HFFc6 (cell line): ENCODE measurements around the gene PHACTR1. TPM values are rescaled to one million over a fixed set of nuclear protein-coding genes. Genes with fewer than 3 reads are reported as not detected.

Experiments
- DNase-seq: peaks from one replicate; pipeline ENCODE4 v3.0.0-alpha.2; 2018
- H3K27ac Mint-ChIP-seq: 2 replicates; pipeline ENCODE4 v1.8.0; 2020; ENCODE audit warnings: mild to moderate bottlenecking, mixed read lengths
- H3K27me3 Mint-ChIP-seq: 2 replicates; pipeline ENCODE4 v1.8.0; 2021; ENCODE audit warnings: mild to moderate bottlenecking, moderate library complexity, mixed read lengths; ENCODE audit not compliant: insufficient read depth
- H3K36me3 Mint-ChIP-seq: 2 replicates; pipeline ENCODE4 v1.8.0; 2021; ENCODE audit warnings: low read depth, mixed read lengths
- H3K4me1 Mint-ChIP-seq: 2 replicates; pipeline ENCODE4 v1.8.0; 2020; ENCODE audit warnings: low read depth, mixed read lengths
- H3K4me3 Mint-ChIP-seq: 2 replicates; pipeline ENCODE4 v1.8.0; 2020; ENCODE audit warnings: mild to moderate bottlenecking, moderate library complexity, mixed read lengths
- H3K9me3 Mint-ChIP-seq: 2 replicates; pipeline ENCODE4 v1.8.0; 2020; ENCODE audit warnings: mild to moderate bottlenecking, mixed read lengths
- CTCF ChIP-seq: fragments of 200-600 bp; sonication (generic); IDR thresholded peaks from 2 replicates; pipeline ENCODE4 v1.5.0; 2021; ENCODE audit warnings: antibody characterized with exemption, mild to moderate bottlenecking
- total RNA-seq, 6 experiments: library from RNA; stranded (reverse); fragmentation: NEBNext Ultra II Directional; extraction: Animal tissue kit (Norgen Biotek cat#: 25700); gene quantifications; 2 replicates in 1 of 6; 3 replicates in 5 of 6; pipeline ENCODE4 v1.2.3, GENCODE V29; 2021

Gene PHACTR1
- total RNA-seq, 6 experiments from 2014 or later, result 2.5 to 4.7 (median 3.9) TPM

GRCh38 chr6:13238017-13238416 lies 521.5 kb downstream of the PHACTR1 start:
- TF ChIP-seq CTCF, result no peak
- H3K27ac Mint-ChIP-seq, result no peak overlapping the region
- H3K4me3 Mint-ChIP-seq, result no peak overlapping the region
- peaks cover 3% of the 10 kb centered on the region; the same call in 1 of the 2 replicates for H3K36me3 Mint-ChIP-seq
- no peaks in the 10 kb centered on the region for H3K9me3 Mint-ChIP-seq
- peaks cover 51% of the 10 kb centered on the region for H3K4me1 Mint-ChIP-seq
- H3K27me3 Mint-ChIP-seq, result peaks cover 8% of the 10 kb centered on the region
- no peak for DNase-seq

GRCh38 chr6:13238640-13239216 lies 522.2 kb downstream of the PHACTR1 start:
- DNase-seq, result no peak
- no peaks in the 10 kb centered on the region for H3K9me3 Mint-ChIP-seq
- H3K27ac Mint-ChIP-seq, result no peak overlapping the region
- peaks cover 51% of the 10 kb centered on the region for H3K4me1 Mint-ChIP-seq
- H3K4me3 Mint-ChIP-seq, result no peak overlapping the region
- H3K36me3 Mint-ChIP-seq, result no peaks in the 10 kb centered on the region
- no peak for TF ChIP-seq CTCF
- peaks cover 8% of the 10 kb centered on the region for H3K27me3 Mint-ChIP-seq

- no peaks in the 10 kb centered on the region for H3K9me3 Mint-ChIP-seq
- H3K27me3 Mint-ChIP-seq, result peaks cover 8% of the 10 kb centered on the region
- TF ChIP-seq CTCF, result no peak
- no peaks in the 10 kb centered on the region for H3K36me3 Mint-ChIP-seq
- H3K4me3 Mint-ChIP-seq, result no peak overlapping the region
- H3K4me1 Mint-ChIP-seq, result peaks cover 40% of the 10 kb centered on the region
- DNase-seq, result no peak
- no peak overlapping the region for H3K27ac Mint-ChIP-seq
These were observed 523.2 kb downstream of the PHACTR1 start for GRCh38 chr6:13239530-13240455.

- Mint-ChIP-seq H3K9me3 (no peaks in the 10 kb centered on the region), H3K4me1 (peaks cover 29% of the 10 kb centered on the region), H3K36me3 (no peaks in the 10 kb centered on the region), H3K27ac (no peak overlapping the region), H3K27me3 (peaks cover 8% of the 10 kb centered on the region), H3K4me3 (no peak overlapping the region)
- no peak for DNase-seq
- no peak for TF ChIP-seq CTCF
These were observed 524.8 kb downstream of the PHACTR1 start for GRCh38 chr6:13241364-13241763.

GRCh38 chr6:13242178-13242577 lies 525.6 kb downstream of the PHACTR1 start:
- H3K27me3 Mint-ChIP-seq, result peaks cover 7% of the 10 kb centered on the region
- H3K4me1 Mint-ChIP-seq, result peaks cover 34% of the 10 kb centered on the region
- H3K27ac Mint-ChIP-seq, result no peak overlapping the region
- no peak overlapping the region for H3K4me3 Mint-ChIP-seq
- DNase-seq, result no peak
- TF ChIP-seq CTCF, result no peak
- H3K36me3 Mint-ChIP-seq, result no peaks in the 10 kb centered on the region
- H3K9me3 Mint-ChIP-seq, result no peaks in the 10 kb centered on the region
